Measurements from ENCODE around the gene GPR141. TPM values are rescaled to one million over a fixed set of nuclear protein-coding genes. Genes with fewer than 3 reads are reported as not detected.

The GPR141 gene
- polyA plus RNA-seq, 2 of the 4 experiments (the other 2 are of a cell fraction): 0.12 to 0.49 TPM

DNA sequence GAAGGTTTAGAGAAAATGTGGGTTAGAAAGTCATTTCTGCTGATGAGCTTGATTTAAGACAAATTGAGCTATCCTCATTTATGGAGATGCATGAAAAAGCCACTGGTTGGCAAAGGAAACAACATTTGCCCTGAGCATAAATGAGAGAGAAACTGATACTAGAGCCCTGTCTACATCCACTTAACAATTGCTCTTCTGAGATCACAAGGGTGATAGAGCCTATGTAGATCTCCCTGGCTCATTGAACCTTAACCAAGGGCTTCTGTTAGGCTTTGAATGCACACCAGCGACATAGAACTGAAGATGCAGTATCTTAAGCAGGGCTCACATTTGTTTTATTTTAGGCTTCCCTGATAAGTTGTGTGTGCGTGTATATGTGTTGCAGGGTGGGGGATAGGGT is 35.0 kb downstream of the GPR141 start:
- no peak overlapping the region for H3K27ac ChIP-seq
- ChIA-PET CTCF (interaction anchor here (0.9 kb wide), 1 partner anchor 8 kb away, joined by 3 read pairs; no protein-coding TSS in a partner anchor), POLR2A (no interaction called here)
- peaks cover 12% of the 10 kb centered on the region; the same call in 2 of the 3 replicates for H3K4me1 ChIP-seq
- H3K4me3 ChIP-seq: no peak overlapping the region
- no peaks in the 10 kb centered on the region for H3K9me3 ChIP-seq
- TF ChIP-seq CHD4 (IDR thresholded peaks at IDR 0.05; ENCODE audit: borderline replicate concordance): no peak
- no peak for TF ChIP-seq RARB (CRISPR knock-in tag; IDR thresholded peaks at IDR 0.05)
- no peak for TF ChIP-seq BHLHE40 (IDR thresholded peaks at IDR 0.05; ENCODE audit: low read depth, low read length)
- no peak for TF ChIP-seq RAD21 (conservative IDR thresholded peaks at IDR 0.05 in 1 of 2, IDR thresholded peaks at IDR 0.05 in 1 of 2)
- TF ChIP-seq MYC (IDR thresholded peaks at IDR 0.05; ENCODE audit: borderline replicate concordance, low read length): no peak
- TF ChIP-seq ZFP36 (IDR thresholded peaks at IDR 0.05; ENCODE audit: borderline replicate concordance, partially characterized antibody): no peak
- no peak for TF ChIP-seq MAZ (IDR thresholded peaks at IDR 0.05; ENCODE audit: borderline replicate concordance, low read depth, low read length)
- TF ChIP-seq, protein P1, sequence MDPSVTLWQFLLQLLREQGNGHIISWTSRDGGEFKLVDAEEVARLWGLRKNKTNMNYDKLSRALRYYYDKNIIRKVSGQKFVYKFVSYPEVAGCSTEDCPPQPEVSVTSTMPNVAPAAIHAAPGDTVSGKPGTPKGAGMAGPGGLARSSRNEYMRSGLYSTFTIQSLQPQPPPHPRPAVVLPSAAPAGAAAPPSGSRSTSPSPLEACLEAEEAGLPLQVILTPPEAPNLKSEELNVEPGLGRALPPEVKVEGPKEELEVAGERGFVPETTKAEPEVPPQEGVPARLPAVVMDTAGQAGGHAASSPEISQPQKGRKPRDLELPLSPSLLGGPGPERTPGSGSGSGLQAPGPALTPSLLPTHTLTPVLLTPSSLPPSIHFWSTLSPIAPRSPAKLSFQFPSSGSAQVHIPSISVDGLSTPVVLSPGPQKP (IDR thresholded peaks at IDR 0.05; ENCODE audit: low read depth, low read length): no peak
- no peak for TF ChIP-seq NR3C1 (IDR thresholded peaks at IDR 0.05)
- TF ChIP-seq, protein P2, sequence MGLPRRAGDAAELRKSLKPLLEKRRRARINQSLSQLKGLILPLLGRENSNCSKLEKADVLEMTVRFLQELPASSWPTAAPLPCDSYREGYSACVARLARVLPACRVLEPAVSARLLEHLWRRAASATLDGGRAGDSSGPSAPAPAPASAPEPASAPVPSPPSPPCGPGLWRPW (IDR thresholded peaks at IDR 0.05): no peak
- DNase-seq (ENCODE audit: low read depth in 1 of 2, low spot score in 1 of 2) (no peak), FAIRE-seq (no peak), ATAC-seq (no peak)
- H3K4me2 ChIP-seq: no peak overlapping the region
- WGBS (ENCODE audit: missing lambda C conversion rate): 44% methylated on average over 2 of the region's 2 CpGs

DNA sequence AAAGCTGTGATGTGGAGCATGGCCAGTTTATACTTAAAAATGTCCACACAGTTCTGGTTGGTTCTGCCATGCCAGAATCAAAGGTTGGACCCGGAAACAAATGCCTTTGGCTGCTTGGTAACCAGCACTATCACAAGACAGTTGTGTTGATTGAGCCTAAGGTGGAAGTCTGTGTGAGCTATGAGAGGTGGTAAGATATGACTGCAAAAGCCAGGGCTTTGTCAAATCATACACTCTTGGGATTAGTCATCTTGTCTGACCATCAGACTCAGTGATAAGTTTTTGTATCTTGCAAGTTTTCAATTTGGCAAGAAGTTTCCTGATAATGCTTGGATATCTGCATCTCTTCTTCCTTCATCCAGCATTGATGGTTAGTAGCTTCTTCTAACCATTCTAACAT is 35.5 kb downstream of the GPR141 start:
- ChIA-PET POLR2A (no interaction called here), CTCF (no interaction called here)
- DNase-seq (ENCODE audit: low read depth in 1 of 2, low spot score in 1 of 2): no peak
- H3K27ac ChIP-seq: no peak overlapping the region
- no peaks in the 10 kb centered on the region for H3K9me3 ChIP-seq
- FAIRE-seq: no peak
- H3K4me1 ChIP-seq: peaks cover 7% of the 10 kb centered on the region; the same call in 2 of the 3 replicates
- WGBS (ENCODE audit: missing lambda C conversion rate): 29% methylated on average over 1 of the region's 1 CpG
- H3K4me3 ChIP-seq: no peak overlapping the region
- ATAC-seq: no peak
- no peak overlapping the region for H3K4me2 ChIP-seq
- TF ChIP-seq, protein P2 (IDR thresholded peaks at IDR 0.05): no peak
- TF ChIP-seq, protein P3, sequence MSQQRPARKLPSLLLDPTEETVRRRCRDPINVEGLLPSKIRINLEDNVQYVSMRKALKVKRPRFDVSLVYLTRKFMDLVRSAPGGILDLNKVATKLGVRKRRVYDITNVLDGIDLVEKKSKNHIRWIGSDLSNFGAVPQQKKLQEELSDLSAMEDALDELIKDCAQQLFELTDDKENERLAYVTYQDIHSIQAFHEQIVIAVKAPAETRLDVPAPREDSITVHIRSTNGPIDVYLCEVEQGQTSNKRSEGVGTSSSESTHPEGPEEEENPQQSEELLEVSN (IDR thresholded peaks at IDR 0.05; ENCODE audit: borderline replicate concordance, low read depth): no peak
- TF ChIP-seq, protein P4, sequence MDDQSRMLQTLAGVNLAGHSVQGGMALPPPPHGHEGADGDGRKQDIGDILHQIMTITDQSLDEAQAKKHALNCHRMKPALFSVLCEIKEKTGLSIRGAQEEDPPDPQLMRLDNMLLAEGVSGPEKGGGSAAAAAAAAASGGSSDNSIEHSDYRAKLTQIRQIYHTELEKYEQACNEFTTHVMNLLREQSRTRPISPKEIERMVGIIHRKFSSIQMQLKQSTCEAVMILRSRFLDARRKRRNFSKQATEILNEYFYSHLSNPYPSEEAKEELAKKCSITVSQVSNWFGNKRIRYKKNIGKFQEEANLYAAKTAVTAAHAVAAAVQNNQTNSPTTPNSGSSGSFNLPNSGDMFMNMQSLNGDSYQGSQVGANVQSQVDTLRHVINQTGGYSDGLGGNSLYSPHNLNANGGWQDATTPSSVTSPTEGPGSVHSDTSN (IDR thresholded peaks at IDR 0.05): no peak
- TF ChIP-seq, protein P5, sequence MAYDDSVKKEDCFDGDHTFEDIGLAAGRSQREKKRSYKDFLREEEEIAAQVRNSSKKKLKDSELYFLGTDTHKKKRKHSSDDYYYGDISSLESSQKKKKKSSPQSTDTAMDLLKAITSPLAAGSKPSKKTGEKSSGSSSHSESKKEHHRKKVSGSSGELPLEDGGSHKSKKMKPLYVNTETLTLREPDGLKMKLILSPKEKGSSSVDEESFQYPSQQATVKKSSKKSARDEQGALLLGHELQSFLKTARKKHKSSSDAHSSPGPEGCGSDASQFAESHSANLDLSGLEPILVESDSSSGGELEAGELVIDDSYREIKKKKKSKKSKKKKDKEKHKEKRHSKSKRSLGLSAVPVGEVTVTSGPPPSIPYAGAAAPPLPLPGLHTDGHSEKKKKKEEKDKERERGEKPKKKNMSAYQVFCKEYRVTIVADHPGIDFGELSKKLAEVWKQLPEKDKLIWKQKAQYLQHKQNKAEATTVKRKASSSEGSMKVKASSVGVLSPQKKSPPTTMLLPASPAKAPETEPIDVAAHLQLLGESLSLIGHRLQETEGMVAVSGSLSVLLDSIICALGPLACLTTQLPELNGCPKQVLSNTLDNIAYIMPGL (CRISPR knock-in tag; IDR thresholded peaks at IDR 0.05; ENCODE audit: borderline replicate concordance): no peak
- TF ChIP-seq KDM5A (IDR thresholded peaks at IDR 0.05) (no peak), ZSCAN20 (CRISPR knock-in tag; IDR thresholded peaks at IDR 0.05) (no peak), ZNF302 (CRISPR knock-in tag; IDR thresholded peaks at IDR 0.05) (no peak)

DNA sequence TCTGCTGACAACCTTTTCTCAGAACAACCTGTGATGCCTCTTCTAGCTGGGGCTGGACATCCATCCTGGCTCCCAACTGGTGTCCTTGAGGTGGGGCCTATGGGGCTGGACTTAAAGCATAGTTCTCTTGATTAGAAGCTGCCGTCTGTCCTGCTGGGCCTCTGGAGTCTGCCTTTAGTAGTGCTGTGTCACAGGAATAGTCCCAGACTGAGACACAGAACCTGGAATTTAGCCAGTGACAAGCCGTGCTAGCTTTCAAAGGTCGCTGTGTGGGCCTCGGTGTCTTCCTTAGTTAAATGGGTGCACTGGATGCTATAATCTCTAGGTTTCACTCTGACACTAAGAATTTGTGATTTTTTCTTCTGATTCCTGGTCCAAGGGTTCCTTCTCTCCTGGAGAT is 41.2 kb downstream of the GPR141 start:
- FAIRE-seq: no peak

More for the DNA sequence above, 41.2 kb downstream of the GPR141 start:
- Histone ChIP-seq H3K4me2 (no peak overlapping the region), H3K4me3 (no peak overlapping the region), H3K27ac (peak overlapping the region in 1 of 2 experiments; percentile 19; a peak in 1 of 6 replicates), H3K4me1 (peaks cover 12% of the 10 kb centered on the region; the same call in 2 of the 3 replicates), H3K9me3 (no peaks in the 10 kb centered on the region)
- TF ChIP-seq HOXB5 (CRISPR knock-in tag; IDR thresholded peaks at IDR 0.05): no peak
- TF ChIP-seq, protein P6, sequence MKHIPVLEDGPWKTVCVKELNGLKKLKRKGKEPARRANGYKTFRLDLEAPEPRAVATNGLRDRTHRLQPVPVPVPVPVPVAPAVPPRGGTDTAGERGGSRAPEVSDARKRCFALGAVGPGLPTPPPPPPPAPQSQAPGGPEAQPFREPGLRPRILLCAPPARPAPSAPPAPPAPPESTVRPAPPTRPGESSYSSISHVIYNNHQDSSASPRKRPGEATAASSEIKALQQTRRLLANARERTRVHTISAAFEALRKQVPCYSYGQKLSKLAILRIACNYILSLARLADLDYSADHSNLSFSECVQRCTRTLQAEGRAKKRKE (CRISPR knock-in tag; IDR thresholded peaks at IDR 0.05; ENCODE audit: low read depth): no peak
- ATAC-seq (no peak), DNase-seq (ENCODE audit: low read depth in 1 of 2, low spot score in 1 of 2) (no peak)
- 76% methylated on average over 4 of the region's 4 CpGs for WGBS (ENCODE audit: missing lambda C conversion rate)
- CTCF ChIA-PET: no interaction called here
- POLR2A ChIA-PET: no interaction called here
